ENCODE measurements around the gene NLRP12. TPM values are rescaled to one million over a fixed set of nuclear protein-coding genes. Genes with fewer than 3 reads are reported as not detected.
A peak's percentile ranks its signal among the peaks of the same experiment; 100 is the strongest.

Gene NLRP12
- total RNA-seq, 3 donors from 2014 or later = 0.19 to 0.28 TPM; not detected in 1

GRCh38 chr19:53868892-53869804 is 45.0 kb upstream of the NLRP12 start:
- no peaks in the 10 kb centered on the region for H3K36me3 ChIP-seq (ENCODE audit: low read depth)
- no peaks in the 10 kb centered on the region for H3K9me3 ChIP-seq
- H3K4me1 ChIP-seq (ENCODE audit: low read depth) = peaks cover 37% of the 10 kb centered on the region

GRCh38 chr19:53868091-53868891 is 44.2 kb upstream of the NLRP12 start:
- TF ChIP-seq, protein P1, sequence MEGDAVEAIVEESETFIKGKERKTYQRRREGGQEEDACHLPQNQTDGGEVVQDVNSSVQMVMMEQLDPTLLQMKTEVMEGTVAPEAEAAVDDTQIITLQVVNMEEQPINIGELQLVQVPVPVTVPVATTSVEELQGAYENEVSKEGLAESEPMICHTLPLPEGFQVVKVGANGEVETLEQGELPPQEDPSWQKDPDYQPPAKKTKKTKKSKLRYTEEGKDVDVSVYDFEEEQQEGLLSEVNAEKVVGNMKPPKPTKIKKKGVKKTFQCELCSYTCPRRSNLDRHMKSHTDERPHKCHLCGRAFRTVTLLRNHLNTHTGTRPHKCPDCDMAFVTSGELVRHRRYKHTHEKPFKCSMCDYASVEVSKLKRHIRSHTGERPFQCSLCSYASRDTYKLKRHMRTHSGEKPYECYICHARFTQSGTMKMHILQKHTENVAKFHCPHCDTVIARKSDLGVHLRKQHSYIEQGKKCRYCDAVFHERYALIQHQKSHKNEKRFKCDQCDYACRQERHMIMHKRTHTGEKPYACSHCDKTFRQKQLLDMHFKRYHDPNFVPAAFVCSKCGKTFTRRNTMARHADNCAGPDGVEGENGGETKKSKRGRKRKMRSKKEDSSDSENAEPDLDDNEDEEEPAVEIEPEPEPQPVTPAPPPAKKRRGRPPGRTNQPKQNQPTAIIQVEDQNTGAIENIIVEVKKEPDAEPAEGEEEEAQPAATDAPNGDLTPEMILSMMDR (IDR thresholded peaks at IDR 0.05) = no peak
- intact Hi-C loops (cut with DNase I, micrococcal nuclease) = no loop called here
- no peaks in the 10 kb centered on the region for H3K9me3 ChIP-seq
- no peaks in the 10 kb centered on the region for H3K36me3 ChIP-seq (ENCODE audit: low read depth)
- DNase-seq = peak; percentile 57 to 84 (median 77)
- H3K4me1 ChIP-seq (ENCODE audit: low read depth) = peaks cover 37% of the 10 kb centered on the region
- peak overlapping the region; percentile 23 for H3K4me3 ChIP-seq
- peak; percentile 9 for ATAC-seq

More at GRCh38 chr19:53868892-53869804, 45.0 kb upstream of the NLRP12 start:
- TF ChIP-seq, protein P1 (IDR thresholded peaks at IDR 0.05) = peak; percentile 15
- ATAC-seq (peak; percentile 67), DNase-seq (peak; percentile 93 to 95 (median 93))
- intact Hi-C loops (cut with DNase I, micrococcal nuclease) = no loop called here
- H3K4me3 ChIP-seq = peak overlapping the region; percentile 23

DNA sequence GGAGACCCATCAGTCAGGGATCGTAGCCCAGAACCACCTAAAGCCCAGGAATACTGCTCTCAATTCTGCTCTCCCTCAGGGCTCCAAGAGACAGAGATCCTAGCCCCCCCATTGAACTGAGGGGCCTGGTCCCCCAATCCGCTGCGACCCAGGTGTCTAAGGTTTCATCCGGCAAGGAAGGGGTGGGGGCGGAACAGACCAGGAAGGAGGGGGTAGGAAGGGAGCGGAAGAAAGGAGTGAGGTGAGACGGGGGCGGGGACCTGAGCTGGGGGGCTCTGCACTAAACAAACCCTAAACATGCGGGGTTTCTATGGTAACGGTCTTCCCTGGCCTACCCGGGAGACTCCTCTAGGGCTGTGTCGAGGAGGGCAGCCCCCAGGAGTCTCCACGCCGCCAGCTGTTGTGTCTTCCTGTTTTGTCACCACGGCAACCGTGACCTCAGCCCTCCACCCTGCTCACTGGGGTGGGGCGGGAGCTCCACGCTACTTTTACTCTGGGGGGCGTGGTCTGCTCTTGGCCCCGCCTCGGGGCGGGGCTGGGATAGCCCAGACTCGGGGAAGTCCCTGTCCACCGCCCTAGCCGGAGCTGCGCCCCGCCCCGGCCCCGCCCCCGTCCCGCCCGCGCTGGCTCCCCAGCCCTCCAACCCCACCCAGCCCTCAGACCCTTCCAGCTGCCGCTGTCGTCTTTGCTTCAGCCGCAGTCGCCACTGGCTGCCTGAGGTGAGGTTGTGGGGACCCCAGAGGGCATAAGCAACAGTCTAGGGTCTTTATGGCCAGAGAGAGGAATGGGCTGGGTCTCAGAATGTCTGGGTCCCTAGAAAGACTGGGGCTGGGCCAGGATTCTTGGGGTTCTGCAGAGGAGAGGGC is 43.3 kb upstream of the NLRP12 start, which contains the start of gene MYADM:
Gene MYADM (plus strand): TSS at position 659 of the 866 bp plus-strand sequence. CDS start 5,647 bp downstream, outside the sequence.
- ATAC-seq (peak; percentile 77), DNase-seq (peak; percentile 99 to 100 (median 100))
- Histone ChIP-seq H3K36me3 (ENCODE audit: low read depth) (no peaks in the 10 kb centered on the region), H3K4me3 (peak within 1 kb of the TSS; percentile 23), H3K4me1 (ENCODE audit: low read depth) (peaks cover 33% of the 10 kb centered on the region), H3K9me3 (no peaks in the 10 kb centered on the region)
- intact Hi-C loops (cut with DNase I, micrococcal nuclease) = no loop called here
- TF ChIP-seq, protein P1 (IDR thresholded peaks at IDR 0.05) = no peak

DNA sequence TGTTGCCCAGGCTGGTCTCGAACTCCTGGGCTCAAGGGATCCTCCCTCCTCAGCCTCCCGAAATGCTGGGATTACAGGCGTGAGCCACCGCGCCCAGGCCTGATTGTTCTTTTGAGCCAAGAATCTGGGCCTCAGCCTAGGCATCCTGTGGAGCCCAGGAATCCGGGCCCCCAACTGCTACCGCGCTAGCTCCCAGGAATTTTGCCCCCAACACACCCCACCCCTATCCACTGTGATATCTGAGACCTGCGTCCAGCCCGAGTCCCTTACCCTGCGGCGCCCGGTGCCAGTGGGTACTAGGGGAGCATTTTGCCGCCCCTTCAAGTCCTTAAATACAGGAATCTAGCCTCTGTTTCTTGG is 42.7 kb upstream of the NLRP12 start:
- TF ChIP-seq, protein P1 (IDR thresholded peaks at IDR 0.05) = no peak
- Histone ChIP-seq H3K4me1 (ENCODE audit: low read depth) (peaks cover 28% of the 10 kb centered on the region), H3K9me3 (no peaks in the 10 kb centered on the region), H3K4me3 (no peak overlapping the region), H3K36me3 (ENCODE audit: low read depth) (no peaks in the 10 kb centered on the region)
- intact Hi-C loops (cut with DNase I, micrococcal nuclease) = no loop called here
- ATAC-seq (no peak), DNase-seq (peak; percentile 34 to 66 (median 57))
